GM10266 (cell line): ENCODE results near the gene WFDC10A.
"Not testable (repeated sequence)": the region's sequence is repeated elsewhere in the genome, so short reads cannot be mapped to it uniquely, and the experiment has no call there.

Experiments
- DNase-seq: peaks from one replicate; pipeline ENCODE4 v3.0.0; 2012; ENCODE audit errors: extremely low spot score
- TF ChIP-seq, protein P1 (sequence below): IDR thresholded peaks from 2 replicates; pipeline ENCODE4 v1.5.1; 2012; ENCODE audit warnings: mild to moderate bottlenecking, low read depth; ENCODE audit not compliant: control insufficient read depth, insufficient read depth; ENCODE audit errors: missing control alignments

WFDC10A gene

GRCh38 chr20:45629496-45630100 is at the start of gene WFDC10A:
Gene WFDC10A (plus strand): TSS chr20:45629739. CDS start chr20:45629814, 75 bp downstream.
- TF ChIP-seq, protein P1, sequence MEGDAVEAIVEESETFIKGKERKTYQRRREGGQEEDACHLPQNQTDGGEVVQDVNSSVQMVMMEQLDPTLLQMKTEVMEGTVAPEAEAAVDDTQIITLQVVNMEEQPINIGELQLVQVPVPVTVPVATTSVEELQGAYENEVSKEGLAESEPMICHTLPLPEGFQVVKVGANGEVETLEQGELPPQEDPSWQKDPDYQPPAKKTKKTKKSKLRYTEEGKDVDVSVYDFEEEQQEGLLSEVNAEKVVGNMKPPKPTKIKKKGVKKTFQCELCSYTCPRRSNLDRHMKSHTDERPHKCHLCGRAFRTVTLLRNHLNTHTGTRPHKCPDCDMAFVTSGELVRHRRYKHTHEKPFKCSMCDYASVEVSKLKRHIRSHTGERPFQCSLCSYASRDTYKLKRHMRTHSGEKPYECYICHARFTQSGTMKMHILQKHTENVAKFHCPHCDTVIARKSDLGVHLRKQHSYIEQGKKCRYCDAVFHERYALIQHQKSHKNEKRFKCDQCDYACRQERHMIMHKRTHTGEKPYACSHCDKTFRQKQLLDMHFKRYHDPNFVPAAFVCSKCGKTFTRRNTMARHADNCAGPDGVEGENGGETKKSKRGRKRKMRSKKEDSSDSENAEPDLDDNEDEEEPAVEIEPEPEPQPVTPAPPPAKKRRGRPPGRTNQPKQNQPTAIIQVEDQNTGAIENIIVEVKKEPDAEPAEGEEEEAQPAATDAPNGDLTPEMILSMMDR: peak; percentile 75
- peak; percentile 66 for DNase-seq

DNA sequence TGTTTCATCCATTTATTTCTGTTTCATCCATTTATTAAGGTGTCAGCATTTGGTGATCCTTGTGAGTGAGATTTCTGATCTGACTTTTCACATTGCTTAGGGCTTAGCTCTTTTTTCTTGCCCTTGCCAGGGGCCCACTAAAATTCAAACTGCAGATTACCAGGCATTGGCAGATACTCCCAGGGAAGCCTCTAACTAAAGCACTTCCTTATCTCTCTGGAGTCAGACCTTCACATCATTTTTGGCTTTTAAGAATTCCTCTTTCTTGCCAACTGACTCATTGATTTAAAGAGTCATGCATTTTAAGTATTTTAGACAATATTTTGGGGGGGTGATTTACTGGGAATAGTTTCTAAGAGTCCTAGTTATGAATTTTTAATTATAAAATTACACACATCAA is 47.8 kb upstream of the WFDC10A start:
- TF ChIP-seq, protein P1: no peak
- DNase-seq: no peak

DNA sequence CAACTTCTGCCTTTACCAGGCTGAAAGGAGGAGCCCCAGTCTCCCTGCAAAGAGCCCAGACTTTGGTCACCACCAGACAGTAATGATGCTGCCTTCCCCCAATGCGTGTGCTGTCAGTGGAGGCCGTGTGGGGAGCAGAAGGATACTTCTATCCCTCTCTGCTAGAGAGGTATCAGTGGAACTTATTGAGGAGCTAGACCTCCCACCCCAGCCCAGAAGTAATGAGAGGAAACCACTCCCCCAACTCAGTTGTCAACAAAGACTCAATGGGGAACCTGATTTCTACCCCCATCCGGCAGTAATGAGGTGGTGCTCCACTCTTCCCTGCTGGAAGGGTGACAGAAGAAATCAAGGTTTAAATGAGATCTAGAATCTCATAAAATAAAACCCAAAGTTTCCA is 46.0 kb upstream of the WFDC10A start:
- TF ChIP-seq, protein P1: no peak
- no peak for DNase-seq

GRCh38 chr20:45584294-45584693 is 45.2 kb upstream of the WFDC10A start:
- DNase-seq: not testable (repeated sequence)

DNA sequence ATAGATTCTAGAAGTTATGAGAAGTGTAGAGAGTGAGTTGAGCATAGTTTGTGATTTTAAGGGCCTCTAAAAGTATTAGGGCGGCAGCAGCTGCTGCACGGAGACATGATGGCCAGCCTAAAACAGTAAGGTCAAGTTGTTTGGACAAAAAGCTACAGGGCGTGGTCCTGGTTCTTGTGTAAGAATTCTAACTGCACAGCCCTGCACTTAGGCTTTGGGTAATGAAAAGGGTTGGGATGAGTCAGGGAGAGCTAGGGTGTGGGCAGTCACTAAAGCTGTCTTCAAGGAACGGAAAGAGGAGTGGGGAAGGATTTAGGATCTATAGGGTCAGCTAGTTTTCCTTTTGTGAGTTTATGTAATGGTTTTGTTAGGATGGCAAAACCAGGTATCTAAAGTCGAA is 43.6 kb upstream of the WFDC10A start:
- not testable (repeated sequence) for DNase-seq

DNA sequence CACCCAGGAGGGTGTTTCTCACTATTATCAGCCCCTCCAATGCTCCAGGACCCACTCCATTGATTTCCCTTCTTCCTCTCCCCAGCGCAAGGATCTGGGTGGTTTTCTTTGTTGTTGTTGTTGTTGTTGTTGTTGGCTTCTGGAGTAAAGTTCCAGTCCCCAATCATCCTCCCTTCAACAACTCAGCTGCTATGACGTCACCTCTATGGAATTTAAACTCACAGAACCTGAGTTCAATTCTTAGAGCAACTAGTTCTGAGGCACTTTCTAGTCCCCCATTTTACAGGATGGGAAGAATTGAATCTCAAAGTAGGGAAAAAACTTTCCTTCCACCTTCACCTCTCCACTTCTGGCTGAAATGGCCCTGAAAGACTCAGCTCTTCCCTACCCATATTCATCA is 40.7 kb upstream of the WFDC10A start:
- no peak for DNase-seq
- TF ChIP-seq, protein P1: no peak

GRCh38 chr20:45589725-45590124 is 39.8 kb upstream of the WFDC10A start:
- DNase-seq: no peak
- TF ChIP-seq, protein P1: no peak

GRCh38 chr20:45592574-45593189 is 36.9 kb upstream of the WFDC10A start:
- TF ChIP-seq, protein P1: peak; percentile 69
- peak; percentile 28 for DNase-seq
